8988T (cell line): ENCODE data around the gene CCT3.
"Not testable (repeated sequence)": the region's sequence is repeated elsewhere in the genome, so short reads cannot be mapped to it uniquely, and the experiment has no call there.

ENCODE experiments used
- DNase-seq: peaks from one replicate; pipeline ENCODE4 v3.0.0; 2011

The CCT3 gene

GRCh38 chr1:156368157-156368658, 30.1 kb upstream of the CCT3 start:
- DNase-seq = no peak

- DNase-seq = no peak
Observed at GRCh38 chr1:156367383-156368156, 29.5 kb upstream of the CCT3 start.

- DNase-seq = no peak
Observed at GRCh38 chr1:156366378-156367166, 28.5 kb upstream of the CCT3 start.

GRCh38 chr1:156365754-156366153, 27.7 kb upstream of the CCT3 start:
- no peak for DNase-seq

GRCh38 chr1:156360534-156360933, 22.4 kb upstream of the CCT3 start:
- DNase-seq = no peak

- no peak for DNase-seq
Observed at GRCh38 chr1:156359973-156360372, 21.9 kb upstream of the CCT3 start.

- no peak for DNase-seq
Observed at GRCh38 chr1:156359249-156359648, 21.2 kb upstream of the CCT3 start.

GRCh38 chr1:156358641-156359040, 20.5 kb upstream of the CCT3 start:
- no peak for DNase-seq

- DNase-seq = no peak
Observed at GRCh38 chr1:156357977-156358376, 19.9 kb upstream of the CCT3 start.

- peak; percentile 82 for DNase-seq
Observed at GRCh38 chr1:156356875-156357534, 18.9 kb upstream of the CCT3 start.

GRCh38 chr1:156356262-156356874, 18.3 kb upstream of the CCT3 start:
- DNase-seq = no peak

GRCh38 chr1:156352481-156352880, 14.4 kb upstream of the CCT3 start:
- DNase-seq = not testable (repeated sequence)

- no peak for DNase-seq
Observed at GRCh38 chr1:156347331-156347730, 9.2 kb upstream of the CCT3 start.

- no peak for DNase-seq
Observed at GRCh38 chr1:156346636-156347035, 8.5 kb upstream of the CCT3 start.

GRCh38 chr1:156346035-156346434, 7.9 kb upstream of the CCT3 start:
- DNase-seq = not testable (repeated sequence)

GRCh38 chr1:156344409-156344808, 6.3 kb upstream of the CCT3 start:
- DNase-seq = no peak

- DNase-seq = no peak
Observed at GRCh38 chr1:156342166-156342955, 4.3 kb upstream of the CCT3 start.

- DNase-seq = no peak
Observed at GRCh38 chr1:156337888-156338179, 258 bp downstream of the CCT3 start.

- DNase-seq = no peak
Observed at GRCh38 chr1:156337052-156337887, 822 bp downstream of the CCT3 start.

GRCh38 chr1:156336242-156336641, 1.9 kb downstream of the CCT3 start:
- no peak for DNase-seq

GRCh38 chr1:156323179-156323578, 14.9 kb downstream of the CCT3 start:
- not testable (repeated sequence) for DNase-seq
